HEK293T (cell line): ENCODE measurements around the gene MEPCE.

Experiments used
- ARNT ChIP-seq: fragments of 450-650 bp; IDR thresholded peaks from 2 replicates; pipeline ENCODE4 v1.6.1; 2017; ENCODE audit warnings: mild to moderate bottlenecking
- BHLHE40 ChIP-seq: fragments of 450-650 bp; IDR thresholded peaks from 2 replicates; pipeline ENCODE4 v1.6.1; 2016; ENCODE audit warnings: mild to moderate bottlenecking, moderate library complexity, borderline replicate concordance
- FOXA1 ChIP-seq: fragments of 450-650 bp; IDR thresholded peaks from 2 replicates; pipeline ENCODE4 v1.6.1; 2016; ENCODE audit warnings: mild to moderate bottlenecking
- FOXK2 ChIP-seq: fragments of 450-650 bp; IDR thresholded peaks from 2 replicates; pipeline ENCODE4 v1.6.1; 2016; ENCODE audit warnings: mild to moderate bottlenecking
- FOXM1 ChIP-seq: fragments of 450-650 bp; IDR thresholded peaks from 2 replicates; pipeline ENCODE4 v1.6.1; 2017; ENCODE audit warnings: mild to moderate bottlenecking, borderline replicate concordance
- HDGF ChIP-seq: fragments of 450-650 bp; IDR thresholded peaks from 2 replicates; pipeline ENCODE4 v1.6.1; 2017; ENCODE audit warnings: antibody characterized with exemption, borderline replicate concordance
- L3MBTL2 ChIP-seq: fragments of 450-650 bp; conservative IDR thresholded peaks from 2 replicates; pipeline ENCODE4 v1.6.1; 2016; ENCODE audit warnings: mild to moderate bottlenecking
- LEF1 ChIP-seq: fragments of 450-650 bp; IDR thresholded peaks from 2 replicates; pipeline ENCODE4 v1.6.1; 2017; ENCODE audit warnings: mild to moderate bottlenecking, borderline replicate concordance
- SP1 ChIP-seq: fragments of 450-650 bp; IDR thresholded peaks from 2 replicates; pipeline ENCODE4 v1.6.1; 2017
- SUZ12 ChIP-seq: fragments of 450-650 bp; IDR thresholded peaks from 2 replicates; pipeline ENCODE4 v1.6.1; 2016; ENCODE audit warnings: mild to moderate bottlenecking
- TARDBP ChIP-seq: fragments of 450-650 bp; IDR thresholded peaks from 2 replicates; pipeline ENCODE4 v1.6.1; 2016
- ZNF384 ChIP-seq: fragments of 450-650 bp; IDR thresholded peaks from 2 replicates; pipeline ENCODE4 v1.6.1; 2016
- TF ChIP-seq, protein P1 (sequence below): fragments of 450-650 bp; IDR thresholded peaks from 2 replicates; pipeline ENCODE4 v1.6.1; 2016

DNA sequence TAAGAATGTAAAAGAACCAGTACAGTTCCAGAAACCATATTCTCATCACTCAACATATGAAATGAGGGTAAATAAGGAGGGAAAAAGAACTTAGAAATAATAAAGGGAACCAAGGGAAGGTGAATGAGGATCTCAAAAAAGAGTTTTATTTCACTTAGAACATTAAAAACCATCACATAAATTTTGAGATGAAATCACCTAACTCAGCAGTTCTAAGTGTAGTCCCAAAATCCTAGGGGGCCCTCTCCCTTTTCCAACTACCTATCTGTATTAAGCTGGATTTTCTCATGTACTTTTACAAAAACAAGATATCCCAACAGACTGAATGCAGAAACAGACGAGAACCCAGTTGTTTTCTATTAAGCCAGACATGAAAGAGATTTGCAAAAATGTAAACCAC, 4.3 kb upstream of the MEPCE start:
- TF ChIP-seq SUZ12 (no peak), TARDBP (no peak), SP1 (no peak), FOXK2 (no peak), FOXM1 (no peak), L3MBTL2 (no peak), FOXA1 (no peak), HDGF (no peak), ZNF384 (no peak), LEF1 (no peak), BHLHE40 (no peak), ARNT (no peak)
- TF ChIP-seq, protein P1, sequence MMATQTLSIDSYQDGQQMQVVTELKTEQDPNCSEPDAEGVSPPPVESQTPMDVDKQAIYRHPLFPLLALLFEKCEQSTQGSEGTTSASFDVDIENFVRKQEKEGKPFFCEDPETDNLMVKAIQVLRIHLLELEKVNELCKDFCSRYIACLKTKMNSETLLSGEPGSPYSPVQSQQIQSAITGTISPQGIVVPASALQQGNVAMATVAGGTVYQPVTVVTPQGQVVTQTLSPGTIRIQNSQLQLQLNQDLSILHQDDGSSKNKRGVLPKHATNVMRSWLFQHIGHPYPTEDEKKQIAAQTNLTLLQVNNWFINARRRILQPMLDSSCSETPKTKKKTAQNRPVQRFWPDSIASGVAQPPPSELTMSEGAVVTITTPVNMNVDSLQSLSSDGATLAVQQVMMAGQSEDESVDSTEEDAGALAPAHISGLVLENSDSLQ: no peak
